ENCODE results near the gene SPOCK3.

- TF ChIP-seq POLR2AphosphoS5 (IDR thresholded peaks at IDR 0.05; ENCODE audit: borderline replicate concordance, low read depth, low read length) (no peak), EZH2 (IDR thresholded peaks at IDR 0.05) (no peak), FOXP2 (optimal IDR thresholded peaks at IDR 0.05; ENCODE audit: control extremely low read depth, extremely low read length, insufficient read depth) (no peak)
Measured at GRCh38 chr4:167100120-167100519, 134.2 kb downstream of the SPOCK3 start.
